SW 1271 (cell line): Measurements from ENCODE around the gene ZNF317.
"Not testable (repeated sequence)": the region's sequence is repeated elsewhere in the genome, so short reads cannot be mapped to it uniquely, and the experiment has no call there.

Experiments
- DNase-seq, 2 experiments: peaks; one replicate each; lab custom pipeline; 2025; lab: John Stamatoyannopoulos, UW

The ZNF317 gene

DNA sequence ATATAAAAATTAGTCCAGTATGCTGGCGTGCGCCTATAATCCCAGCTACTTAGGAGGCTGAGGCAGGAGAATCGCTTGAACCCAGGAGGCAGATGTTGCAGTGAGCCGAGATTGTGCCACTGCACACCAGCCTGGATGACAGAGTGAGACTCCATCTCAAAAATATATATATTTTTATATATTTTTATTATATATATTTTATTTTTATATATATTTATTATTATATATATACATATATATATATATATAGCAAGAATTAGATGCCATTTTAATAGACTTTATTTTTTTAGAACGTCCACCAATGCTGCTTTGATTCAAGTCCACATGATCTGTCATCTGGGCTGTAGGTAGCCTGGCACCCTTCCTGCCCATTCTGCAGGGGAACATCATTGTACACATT lies 35.1 kb downstream of the ZNF317 start:
- DNase-seq, result no peak

DNA sequence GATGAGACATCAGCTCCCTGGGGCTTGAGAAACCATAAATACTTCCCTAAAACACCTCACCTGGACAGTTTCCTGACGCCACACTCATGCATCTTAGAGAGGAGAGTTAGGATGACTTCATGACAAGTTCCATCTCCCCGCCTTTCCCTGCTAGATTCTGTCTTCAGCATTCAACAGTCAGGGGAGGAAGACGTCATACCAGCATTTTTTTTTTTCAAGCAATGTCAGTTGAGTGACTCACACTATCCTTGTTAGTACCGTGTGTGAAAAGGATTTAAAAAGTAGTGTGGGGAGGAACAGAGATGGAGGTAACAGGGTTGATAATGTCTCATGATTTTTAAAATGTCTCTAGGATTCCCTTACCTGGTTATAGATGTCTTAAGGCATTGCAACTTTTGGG lies 38.7 kb downstream of the ZNF317 start, which contains the start of gene OR7D2:
OR7D2 (plus strand) TSS at position 79 of the 400 bp plus-strand sequence. CDS start 6,803 bp downstream, outside the sequence.
- no peak for DNase-seq

DNA sequence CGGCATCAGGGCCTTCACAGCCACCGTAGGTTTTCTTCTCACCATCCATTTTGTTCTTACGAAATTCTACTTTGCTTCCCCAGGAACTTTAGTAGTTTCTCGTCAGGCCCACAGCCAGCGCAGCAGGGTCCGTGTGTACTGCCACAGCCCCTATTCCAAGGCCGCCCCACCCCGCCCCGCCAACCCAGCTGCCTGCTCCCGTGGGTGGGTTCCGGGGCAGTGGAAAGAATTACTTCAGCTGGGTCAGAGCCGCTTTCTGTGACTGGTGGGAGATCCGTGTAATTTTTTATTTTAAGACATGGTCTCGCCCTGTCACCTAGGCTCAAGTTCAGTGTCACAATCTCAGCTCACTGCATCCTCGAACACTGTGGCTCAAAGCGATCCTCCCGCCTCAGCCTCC lies 42.8 kb downstream of the ZNF317 start:
- no peak for DNase-seq

GRCh38 chr19:9187191-9187590 lies 47.0 kb downstream of the ZNF317 start:
- DNase-seq, result no peak

DNA sequence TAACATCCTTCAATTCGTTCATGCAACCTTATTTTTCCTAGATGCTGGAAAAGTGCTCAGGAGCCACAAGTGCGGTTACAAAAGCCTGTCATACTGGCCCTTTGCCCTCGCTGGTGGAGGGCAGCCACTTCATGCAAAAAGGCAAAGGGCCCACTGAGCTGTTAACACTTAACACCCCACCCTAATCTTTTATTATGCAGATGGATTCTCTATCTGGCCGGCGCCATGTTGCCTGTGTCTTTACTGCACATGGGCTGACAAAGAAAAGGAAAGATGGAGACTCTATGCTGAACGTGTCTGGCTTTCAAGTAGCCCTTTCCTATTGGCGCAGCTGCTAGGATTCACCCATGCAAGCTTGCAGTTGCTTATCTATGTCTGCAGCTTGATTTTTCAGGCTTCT lies 49.3 kb downstream of the ZNF317 start:
- DNase-seq, result no peak

GRCh38 chr19:9198044-9198443 lies 57.8 kb downstream of the ZNF317 start:
- DNase-seq, result not testable (repeated sequence)

- DNase-seq, result peak in 1 of 2 experiments; percentile 50
These were observed 65.4 kb downstream of the ZNF317 start for GRCh38 chr19:9205501-9206113.
